ENCODE results near the gene CDK11B.
"Not testable (repeated sequence)": the region's sequence is repeated elsewhere in the genome, so short reads cannot be mapped to it uniquely, and the experiment has no call there.

CDK11B gene

DNA sequence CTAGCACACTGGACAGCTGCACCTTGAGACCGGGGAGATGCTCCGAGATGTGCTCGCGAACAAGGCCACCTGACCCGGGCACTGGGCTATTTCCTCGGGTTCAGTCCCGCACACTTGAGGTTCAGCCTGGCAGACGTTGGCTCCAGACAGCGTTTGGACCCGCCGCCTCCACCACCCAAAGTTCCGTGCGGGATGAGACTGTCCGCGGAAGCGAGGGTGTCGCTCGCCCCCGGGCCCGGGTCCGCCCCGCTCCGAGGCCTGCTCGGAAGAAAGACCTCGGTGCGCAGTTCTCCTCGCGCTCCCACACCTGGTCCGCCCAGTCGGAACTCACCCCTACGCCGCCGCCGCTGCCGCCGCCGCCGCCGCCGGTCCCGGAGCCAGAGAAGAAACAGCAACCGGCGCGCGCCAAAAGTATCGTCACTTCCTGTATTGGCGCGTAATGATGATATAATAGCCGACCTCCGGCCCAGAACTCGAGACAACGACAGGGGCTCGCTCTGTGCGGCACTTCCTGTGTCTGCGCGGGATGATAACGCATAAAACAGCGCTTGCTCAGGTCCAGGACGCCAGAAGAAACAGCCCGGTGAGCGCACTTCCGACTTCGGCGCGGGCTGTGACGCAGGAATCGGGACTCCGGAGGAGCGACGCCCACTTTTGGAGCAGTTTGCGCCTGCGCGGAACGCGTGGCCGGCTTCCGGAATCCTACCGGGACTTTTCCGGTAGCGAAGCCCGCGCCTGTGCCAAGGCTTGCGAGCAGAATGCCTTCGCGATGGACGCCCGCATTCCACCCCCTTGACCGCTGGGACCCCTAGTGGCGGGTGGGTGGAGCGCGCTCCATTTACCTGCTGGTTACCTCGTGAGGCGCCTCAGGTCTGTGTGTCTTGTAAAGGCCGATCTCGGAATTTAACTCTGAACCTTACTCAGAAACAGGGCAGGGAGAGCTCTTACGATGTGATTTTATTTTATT, at the start of gene CDK11B:
Gene CDK11B (minus strand): TSS at position 422 of the 967 bp plus-strand sequence. CDS start 1,519 bp downstream, outside the sequence.
- peak; percentile 92 to 98 for DNase-seq (ENCODE audit: low read depth in 1 of 2, low spot score in 1 of 2)

DNA sequence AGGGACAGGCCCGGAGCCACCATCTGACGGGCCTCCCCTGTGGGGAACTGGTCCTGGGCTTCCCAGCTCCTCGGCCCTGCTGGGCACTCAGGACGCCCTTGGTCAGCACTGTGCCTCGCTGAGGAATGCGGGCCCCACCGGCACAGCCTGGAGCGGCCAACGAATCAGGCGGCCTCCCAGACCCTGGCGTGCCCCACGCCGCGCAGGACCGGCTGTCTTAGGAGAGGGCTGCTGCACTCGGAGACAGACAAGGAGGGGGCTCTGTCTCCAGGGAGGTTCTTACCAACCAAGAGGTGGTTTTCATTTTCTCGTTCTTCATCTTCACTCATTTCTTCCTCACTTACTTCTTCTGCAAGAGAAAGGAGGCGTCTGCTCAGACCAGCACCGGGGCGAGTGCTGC, 49.1 kb upstream of the CDK11B start:
- DNase-seq (ENCODE audit: low read depth in 1 of 2, low spot score in 1 of 2), result not testable (repeated sequence)

DNA sequence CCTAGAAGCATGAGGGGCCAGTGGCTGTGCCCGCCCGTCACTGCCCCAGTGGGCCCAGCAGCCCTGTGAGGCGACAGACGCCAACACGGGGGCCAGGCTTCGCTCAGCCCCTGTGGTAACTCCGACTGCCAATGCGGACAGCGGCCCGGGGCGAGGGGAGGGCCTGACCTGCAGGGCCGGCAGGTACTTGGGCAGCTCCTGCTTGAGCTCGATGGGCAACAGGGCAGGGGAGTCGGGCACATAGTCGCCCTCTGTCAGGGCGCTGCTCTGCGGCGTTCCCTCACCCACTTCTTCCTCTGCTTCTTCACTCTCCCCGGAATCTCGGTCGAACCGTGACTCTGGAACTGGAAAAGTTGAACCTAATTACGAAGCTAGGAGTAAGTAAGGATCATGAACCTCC, 48.4 kb upstream of the CDK11B start:
- DNase-seq (ENCODE audit: low read depth in 1 of 2, low spot score in 1 of 2), result not testable (repeated sequence)

DNA sequence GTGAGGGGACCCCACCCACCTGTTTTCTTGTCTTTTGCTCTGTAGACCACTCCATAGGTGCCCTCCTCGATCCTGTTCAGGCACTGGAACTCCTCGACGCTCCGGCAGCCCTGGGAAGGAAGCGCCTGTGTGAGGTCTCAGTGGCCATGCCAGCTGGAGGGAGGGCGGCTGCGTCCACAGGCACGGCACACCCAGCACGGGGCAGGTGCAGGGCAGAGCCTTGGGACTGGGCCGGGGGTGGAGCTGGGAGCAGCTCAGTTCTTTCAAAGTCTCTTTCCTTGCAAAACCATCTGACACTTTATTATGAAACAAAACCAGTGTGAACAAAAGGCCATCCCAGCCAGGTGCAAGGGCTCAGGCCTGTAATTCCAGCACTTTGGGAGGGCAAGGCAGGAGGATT, 46.8 kb upstream of the CDK11B start:
- DNase-seq (ENCODE audit: low read depth in 1 of 2, low spot score in 1 of 2), result not testable (repeated sequence)

DNA sequence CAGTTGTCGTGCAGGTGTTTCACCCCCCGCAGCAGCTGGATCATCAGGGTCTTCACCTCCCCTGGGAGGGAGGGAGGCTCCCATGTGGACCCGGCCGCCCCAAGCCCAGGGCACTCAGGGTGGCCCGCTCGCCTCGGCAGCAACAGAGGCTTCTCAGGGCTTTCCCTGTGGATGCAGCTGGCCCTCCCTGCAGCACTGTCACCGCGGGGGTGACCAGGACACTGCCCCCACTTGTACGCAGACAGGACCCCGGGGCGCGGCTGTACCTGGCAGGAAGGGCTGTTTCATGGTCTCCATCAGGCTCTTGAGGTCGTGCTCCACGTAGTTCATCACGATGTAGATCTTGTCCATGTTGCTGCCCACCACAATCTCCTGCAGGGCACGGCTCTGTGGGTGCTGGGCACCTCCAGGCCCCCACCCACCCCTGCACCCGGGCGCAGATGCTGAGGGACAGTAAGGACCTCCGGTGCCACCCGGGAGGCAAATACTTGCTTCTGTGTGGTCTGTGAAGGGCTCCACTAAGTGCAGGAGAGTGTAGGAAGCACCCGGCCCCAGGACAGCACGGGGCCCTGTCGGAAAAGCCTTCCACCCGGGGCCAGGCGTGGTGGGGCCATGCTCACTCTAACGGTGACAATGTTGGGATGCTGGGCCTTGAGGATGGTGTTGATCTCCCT, 45.6 kb upstream of the CDK11B start:
- not testable (repeated sequence) for DNase-seq (ENCODE audit: low read depth in 1 of 2, low spot score in 1 of 2)

DNA sequence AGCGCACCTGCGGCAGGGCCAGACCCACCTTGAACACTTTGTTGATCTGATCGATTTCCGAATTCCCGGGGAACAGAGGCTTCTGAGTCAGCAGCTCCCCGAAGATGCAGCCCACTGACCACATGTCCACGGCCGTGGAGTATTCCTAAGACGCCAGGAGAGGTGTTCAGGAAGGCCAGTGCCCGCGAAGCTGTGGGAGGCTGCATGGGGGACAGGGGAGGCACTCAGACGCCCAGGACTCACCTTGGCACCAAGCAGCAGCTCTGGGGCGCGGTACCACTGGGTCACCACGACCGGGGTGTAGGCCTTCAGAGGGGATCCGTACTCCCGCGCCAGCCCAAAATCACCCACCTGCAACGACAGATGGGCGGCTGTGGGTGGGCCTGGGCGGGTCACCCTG, 45.0 kb upstream of the CDK11B start:
- DNase-seq (ENCODE audit: low read depth in 1 of 2, low spot score in 1 of 2), result no peak

DNA sequence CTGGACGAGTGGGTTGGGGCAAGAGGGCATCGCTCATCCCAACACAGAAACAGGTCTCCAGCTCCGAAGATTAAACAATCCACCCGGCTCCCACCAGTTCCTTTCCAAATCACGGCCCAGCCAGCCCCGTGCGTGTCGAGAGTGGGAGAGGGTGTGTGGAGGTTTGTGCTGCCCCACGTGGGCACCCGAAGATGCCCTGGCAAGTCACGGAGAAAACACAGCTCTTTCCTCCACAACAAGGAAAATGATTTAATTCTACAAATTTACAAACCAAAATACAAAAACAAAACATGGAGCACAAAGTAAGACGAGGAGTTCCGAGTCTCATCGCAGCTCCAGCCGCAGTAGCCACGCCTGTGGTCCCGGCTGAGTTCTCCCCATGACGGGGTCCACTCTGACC, 43.7 kb upstream of the CDK11B start:
- not testable (repeated sequence) for DNase-seq (ENCODE audit: low read depth in 1 of 2, low spot score in 1 of 2)

DNA sequence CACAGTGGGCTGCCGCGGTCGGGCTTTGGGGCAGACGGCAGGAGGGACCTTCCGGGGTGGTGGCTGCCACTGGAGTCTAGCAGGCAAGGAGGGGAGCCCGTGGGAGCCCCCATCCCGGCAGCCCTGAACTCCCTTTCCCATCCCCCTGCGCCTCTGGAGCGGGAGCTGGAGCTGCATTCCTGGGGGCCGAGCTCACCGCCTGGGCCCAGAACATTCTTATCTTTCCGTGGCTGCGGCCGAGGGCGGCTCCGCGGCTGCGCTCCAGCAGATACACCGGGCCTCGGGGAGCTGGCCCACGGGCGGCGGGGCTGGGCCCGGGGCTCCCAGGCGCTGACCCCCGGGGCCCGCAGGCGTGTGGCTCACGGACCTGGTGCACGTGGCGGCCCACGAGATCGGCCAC, 41.8 kb upstream of the CDK11B start:
- not testable (repeated sequence) for DNase-seq (ENCODE audit: low read depth in 1 of 2, low spot score in 1 of 2)

DNA sequence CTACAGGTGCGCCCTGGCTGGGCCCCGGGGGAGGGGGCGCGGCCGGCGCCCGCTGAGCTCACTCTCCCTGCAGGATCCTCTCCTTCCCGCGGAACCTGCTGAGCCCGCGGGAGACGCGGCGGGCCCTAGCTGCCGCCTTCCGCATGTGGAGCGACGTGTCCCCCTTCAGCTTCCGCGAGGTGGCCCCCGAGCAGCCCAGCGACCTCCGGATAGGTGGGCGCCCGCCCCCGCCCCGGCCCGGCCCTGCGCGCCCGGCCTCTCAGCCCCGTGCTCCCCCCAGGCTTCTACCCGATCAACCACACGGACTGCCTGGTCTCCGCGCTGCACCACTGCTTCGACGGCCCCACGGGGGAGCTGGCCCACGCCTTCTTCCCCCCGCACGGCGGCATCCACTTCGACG, 41.3 kb upstream of the CDK11B start:
- DNase-seq (ENCODE audit: low read depth in 1 of 2, low spot score in 1 of 2), result not testable (repeated sequence)

DNA sequence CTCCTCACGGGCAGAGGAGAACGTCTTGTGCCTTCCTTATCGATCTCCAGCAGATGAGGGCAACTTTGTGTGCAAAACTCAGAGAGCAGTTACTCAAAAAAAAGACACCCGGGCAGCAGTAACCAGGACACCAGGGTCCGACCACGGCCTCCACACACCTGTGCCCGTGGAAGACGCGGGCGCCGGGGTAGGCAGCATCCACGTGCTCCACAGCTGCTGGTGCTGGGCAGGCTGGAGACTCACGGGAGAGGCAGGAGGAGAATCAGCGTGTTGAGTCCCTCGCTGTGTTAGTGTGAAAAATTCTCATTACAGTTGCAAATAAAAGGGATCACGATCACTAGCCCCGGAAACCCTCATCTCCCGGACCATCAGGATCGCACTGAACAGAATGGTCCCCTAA, 40.3 kb upstream of the CDK11B start:
- not testable (repeated sequence) for DNase-seq (ENCODE audit: low read depth in 1 of 2, low spot score in 1 of 2)

DNA sequence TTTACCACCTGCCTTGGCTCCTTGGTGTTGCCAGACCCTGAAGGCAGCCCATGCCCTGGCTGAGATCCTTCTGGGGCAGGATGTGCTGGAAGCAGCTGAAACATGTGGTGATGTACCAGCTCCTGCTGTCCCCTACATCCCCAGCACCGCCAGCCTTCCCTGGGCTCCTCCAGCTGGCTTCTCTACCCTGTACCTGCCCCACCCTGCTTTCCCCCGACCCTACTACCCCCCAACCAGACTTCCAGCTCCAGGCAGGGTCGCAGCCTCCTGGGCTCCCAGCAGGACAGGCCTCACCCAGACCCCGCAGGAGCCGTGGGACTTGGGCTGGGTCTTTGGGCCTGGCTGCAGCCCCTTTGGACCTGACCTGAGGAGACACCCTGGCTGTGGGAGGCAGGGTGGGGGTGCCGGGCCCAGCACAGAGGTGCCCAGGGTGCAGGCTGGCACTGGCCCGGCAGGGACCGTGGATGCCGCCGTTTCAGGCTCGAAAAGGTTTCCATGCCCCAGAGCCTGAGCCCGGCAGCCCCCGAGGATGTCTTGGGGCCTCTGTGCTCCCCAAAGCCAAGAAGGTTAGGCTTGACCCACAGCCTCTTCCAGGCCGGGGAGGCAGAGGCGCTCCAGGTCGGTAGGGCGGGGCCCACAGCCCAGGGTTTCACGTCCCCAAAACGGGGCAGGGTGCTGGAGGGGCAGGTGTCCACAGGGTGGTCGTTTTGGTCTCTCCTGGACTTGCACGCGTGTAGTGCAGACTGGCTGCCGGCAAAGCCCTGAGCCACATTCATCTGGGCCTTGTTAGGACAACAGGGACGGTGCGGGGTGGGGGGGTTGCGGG, 38.8 kb upstream of the CDK11B start:
- DNase-seq (ENCODE audit: low read depth in 1 of 2, low spot score in 1 of 2), result not testable (repeated sequence)

DNA sequence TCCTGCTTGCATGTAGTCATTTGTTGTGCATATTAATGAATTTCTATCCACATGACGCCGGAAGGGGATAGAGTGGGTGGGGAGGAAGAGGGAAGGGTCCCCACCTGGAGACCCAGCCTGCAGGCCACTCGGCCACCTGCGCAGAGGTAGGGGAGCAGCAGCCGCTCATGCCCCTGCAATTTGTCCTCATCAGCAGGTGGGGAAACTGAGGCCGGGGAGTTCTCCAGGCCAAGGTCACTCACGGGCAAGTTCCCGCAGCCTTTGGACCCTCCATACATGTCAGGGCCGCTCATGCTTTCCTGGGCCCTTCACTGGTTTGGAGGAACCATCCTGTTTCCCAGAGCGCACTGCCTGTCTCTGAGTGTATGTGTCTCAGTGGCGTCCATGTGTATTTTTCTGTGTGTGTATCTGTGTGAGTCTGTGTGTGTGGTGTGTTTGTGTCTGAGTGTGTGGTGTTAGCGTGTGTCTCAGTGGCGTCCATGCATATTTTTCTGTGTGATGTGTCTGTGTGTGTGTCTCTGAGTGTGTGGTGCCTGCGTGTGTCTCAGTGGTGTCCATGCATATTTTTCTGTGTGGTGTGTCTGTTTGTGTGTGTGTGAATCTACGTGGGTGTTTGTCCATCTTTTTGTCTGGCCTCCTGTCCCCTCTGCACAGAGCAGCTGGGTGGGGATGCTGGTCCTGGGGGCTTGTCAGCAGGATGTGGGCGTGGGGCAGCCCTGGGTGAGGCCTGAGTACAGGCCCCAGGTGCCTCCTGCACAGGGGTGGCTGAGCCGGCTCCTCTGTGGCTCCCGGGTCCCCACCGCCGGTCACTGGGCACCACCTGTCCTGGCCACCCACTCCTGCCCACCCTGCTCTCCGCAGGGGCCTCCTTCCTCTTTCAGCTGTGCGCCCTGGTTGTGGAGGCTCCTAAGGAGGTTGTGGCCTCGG, 37.9 kb upstream of the CDK11B start:
- not testable (repeated sequence) for DNase-seq (ENCODE audit: low read depth in 1 of 2, low spot score in 1 of 2)

DNA sequence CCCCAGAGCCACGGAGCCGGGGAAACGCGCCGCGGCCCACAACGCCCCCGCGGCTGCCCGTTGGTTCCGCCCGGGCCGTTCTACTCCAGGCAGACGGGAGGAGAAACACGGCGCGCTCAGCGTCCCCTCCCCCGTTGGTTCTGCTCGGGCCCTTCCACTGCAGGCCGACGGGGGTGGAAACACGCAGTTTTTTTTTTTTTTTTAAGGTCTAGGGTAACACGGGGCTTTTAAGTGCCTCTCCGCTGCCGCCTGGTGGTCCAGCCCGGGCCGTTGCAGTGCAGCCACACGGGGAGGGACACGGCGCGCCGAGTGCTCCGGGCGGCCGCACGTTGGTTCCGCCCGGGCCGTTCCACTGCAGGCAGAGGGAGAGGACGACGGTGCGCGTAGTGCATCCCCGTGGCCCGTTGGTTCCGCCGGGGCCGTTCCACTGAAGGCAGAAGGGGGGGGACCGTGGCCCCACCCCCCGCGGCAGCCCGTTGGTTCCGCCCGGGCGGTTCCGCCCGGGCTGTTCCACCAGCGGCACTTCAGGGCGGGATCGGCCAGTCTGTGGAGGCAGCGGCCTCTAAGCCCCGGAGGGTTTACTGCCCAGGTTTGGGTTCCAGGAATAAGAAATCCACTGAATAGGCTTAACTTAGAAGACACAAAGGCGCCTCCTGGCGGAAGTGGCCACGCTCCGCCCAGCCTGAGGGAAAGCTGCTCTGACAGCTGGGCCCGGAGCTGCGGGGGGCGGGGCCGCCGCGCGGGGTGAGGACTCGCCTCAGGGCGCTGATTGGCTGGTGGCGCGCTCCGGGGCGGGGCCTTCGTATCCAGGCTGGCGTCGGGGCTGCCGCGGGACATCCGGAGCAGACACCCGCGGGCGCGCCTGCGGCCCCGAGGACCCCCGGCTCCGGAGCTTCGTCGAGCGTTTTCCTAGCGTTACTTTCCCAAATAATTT, 34.2 kb upstream of the CDK11B start, which contains the start of gene SLC35E2B:
Gene SLC35E2B (minus strand): TSS at position 82 of the 934 bp plus-strand sequence. CDS start 16,096 bp downstream, outside the sequence.
- DNase-seq (ENCODE audit: low read depth in 1 of 2, low spot score in 1 of 2), result peak; percentile 46 to 97

DNA sequence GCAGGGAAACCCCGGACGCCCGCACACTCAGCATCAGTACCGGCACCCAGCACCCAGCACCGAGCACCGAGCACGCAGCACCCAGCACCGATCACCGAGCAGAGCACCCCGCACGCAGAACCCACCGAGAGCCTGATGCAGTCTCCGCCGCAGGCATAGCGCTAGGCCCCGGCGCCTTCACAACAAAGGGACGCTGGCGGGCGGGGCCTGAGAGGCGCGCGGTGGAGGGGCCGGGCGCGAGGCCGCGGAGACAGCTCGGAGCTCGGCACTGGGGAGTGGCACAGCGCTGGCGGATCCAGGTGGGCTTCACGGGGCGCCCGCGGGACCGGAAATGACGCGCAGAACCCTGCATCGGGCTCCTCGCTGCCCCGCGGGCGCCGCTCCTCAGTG, 33.5 kb upstream of the CDK11B start:
- peak in 1 of 2 donors; percentile 75 for DNase-seq (ENCODE audit: low read depth in 1 of 2, low spot score in 1 of 2)

DNA sequence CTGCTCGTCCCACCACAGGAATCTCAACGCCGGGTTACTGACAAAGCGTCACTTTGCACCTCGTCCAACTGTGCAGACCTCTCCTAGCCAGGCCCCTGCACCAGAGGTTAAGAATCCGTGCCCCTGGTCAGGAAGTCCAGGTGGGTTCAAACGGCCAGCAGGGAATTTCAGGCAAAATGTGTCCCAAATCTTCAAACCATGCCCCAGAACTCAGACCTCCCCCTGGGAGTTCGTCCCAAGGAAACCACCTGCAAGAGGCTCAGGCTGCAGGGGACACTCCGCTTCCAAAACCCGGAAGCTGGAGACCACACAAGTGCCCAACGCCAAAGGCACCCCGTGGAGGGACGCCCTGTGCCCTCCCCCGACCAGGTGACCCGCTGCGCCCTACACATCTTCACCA, 32.6 kb upstream of the CDK11B start:
- not testable (repeated sequence) for DNase-seq (ENCODE audit: low read depth in 1 of 2, low spot score in 1 of 2)

DNA sequence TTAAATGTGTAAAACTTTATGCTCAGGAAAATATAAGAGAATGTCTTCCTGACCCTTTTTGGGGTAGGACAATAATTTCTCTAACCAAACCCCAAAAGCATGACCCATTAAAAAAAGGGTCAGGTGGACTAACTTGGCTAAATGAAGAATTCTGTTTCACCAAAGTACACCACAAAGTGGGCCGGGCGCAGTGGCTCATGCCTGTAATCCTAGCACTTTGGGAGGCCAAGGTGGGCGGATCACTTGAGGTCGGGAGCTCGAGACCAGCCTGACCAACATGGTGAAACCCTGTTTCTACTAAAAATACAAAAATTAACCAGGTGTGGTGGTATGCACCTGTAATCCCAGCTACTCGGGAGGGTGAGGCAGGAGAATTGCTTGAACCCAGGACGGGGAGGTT, 30.7 kb upstream of the CDK11B start:
- not testable (repeated sequence) for DNase-seq (ENCODE audit: low read depth in 1 of 2, low spot score in 1 of 2)

DNA sequence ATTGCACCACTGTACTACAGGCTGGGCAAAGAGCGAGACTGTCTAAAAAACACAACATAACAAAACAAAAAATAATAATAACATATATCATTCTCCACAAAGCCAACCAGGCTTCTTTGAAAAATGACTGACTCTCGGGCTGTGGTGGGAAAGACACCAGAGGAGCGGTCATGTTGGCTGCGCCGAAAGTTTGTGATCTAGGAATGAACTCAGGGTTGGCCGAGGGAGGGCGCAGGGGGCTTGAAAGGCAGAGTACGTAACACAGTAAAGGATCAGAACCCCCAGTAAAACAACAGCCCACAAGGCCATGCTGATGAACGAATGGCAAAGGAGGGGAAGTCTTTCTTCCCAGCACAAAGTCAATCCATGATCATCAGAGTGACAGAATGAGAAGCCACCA, 29.0 kb upstream of the CDK11B start:
- DNase-seq (ENCODE audit: low read depth in 1 of 2, low spot score in 1 of 2), result no peak

DNA sequence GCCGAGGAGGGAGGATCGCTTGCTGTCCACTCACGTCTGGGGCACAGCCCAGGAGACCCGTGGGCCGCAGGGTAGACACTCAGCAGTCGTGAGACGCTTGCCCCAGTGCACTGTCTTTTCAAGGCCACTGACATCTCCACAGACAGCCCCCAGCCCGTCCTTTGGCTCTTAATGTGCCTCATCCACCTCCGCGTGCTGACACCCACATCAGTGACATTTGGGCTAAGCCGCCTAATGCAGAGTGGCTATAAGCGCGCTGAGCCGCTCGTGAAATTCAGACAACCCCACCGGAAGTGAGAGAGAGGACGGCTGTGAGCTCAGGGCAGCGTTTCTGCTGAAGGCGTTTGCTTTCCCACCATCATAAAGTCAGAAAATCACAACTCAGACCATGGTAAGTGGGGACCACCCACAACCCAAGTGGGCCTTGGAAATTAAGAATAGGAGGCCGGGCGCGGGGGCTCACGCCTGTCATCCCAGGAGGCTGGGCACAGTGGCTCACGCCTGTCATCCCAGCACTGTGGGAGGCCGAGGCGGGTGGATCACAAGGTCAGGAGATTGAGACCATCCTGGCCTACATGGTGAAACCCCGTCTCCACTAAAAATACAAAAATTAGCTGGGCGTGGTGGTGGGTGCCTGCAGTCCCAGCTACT, 25.4 kb upstream of the CDK11B start:
- DNase-seq (ENCODE audit: low read depth in 1 of 2, low spot score in 1 of 2), result no peak

Data from activated T-helper 1 cell treated with anti-CD3 and anti-CD28 coated beads, Interleukin-2, amount 50 U/mL, for 16 hours (primary cell).